HepG2 (cell line): ENCODE measurements around the gene PAFAH1B1. TPM values are rescaled to one million over a fixed set of nuclear protein-coding genes. Genes with fewer than 3 reads are reported as not detected.
A peak's percentile ranks its signal among the peaks of the same experiment; 100 is the strongest.

ENCODE experiments used
- BRD4 ChIP-seq: sonication (generic); formaldehyde crosslinking; IDR thresholded peaks from 2 replicates; pipeline ENCODE4 v1.4.0; 2020; ENCODE audit warnings: missing genetic modification reagents
- HOXD1 ChIP-seq: sonication (generic); formaldehyde crosslinking; IDR thresholded peaks from 2 replicates; pipeline ENCODE4 v1.5.0; 2020; ENCODE audit warnings: missing genetic modification reagents
- KDM3A ChIP-seq: IDR thresholded peaks from 2 replicates; pipeline ENCODE4 v1.6.1; 2018; ENCODE audit warnings: low read depth, missing compliant biosample characterization
- TEAD2 ChIP-seq: sonication (generic); formaldehyde crosslinking; IDR thresholded peaks from 2 replicates; pipeline ENCODE4 v1.9.0; 2021; ENCODE audit warnings: missing genetic modification reagents
- ZBTB3 ChIP-seq: sonication (generic); formaldehyde crosslinking; IDR thresholded peaks from 2 replicates; pipeline ENCODE4 v1.4.0; 2020; ENCODE audit warnings: low read depth, mild to moderate bottlenecking, moderate library complexity, missing genetic modification reagents, borderline replicate concordance
- ZFP82 ChIP-seq: sonication (generic); formaldehyde crosslinking; IDR thresholded peaks from 2 replicates; pipeline ENCODE4 v1.5.1; 2020; ENCODE audit warnings: mild to moderate bottlenecking, missing genetic modification reagents, borderline replicate concordance
- ZFP90 ChIP-seq: sonication (generic); formaldehyde crosslinking; IDR thresholded peaks from 2 replicates; pipeline ENCODE4 v1.8.0; 2022; ENCODE audit warnings: missing genetic modification reagents, mild to moderate bottlenecking, inconsistent platforms, borderline replicate concordance
- ZNF18 ChIP-seq: sonication (generic); formaldehyde crosslinking; IDR thresholded peaks from 2 replicates; pipeline ENCODE4 v1.8.0; 2022; ENCODE audit warnings: mild to moderate bottlenecking, missing genetic modification reagents; ENCODE audit not compliant: insufficient replicate concordance
- ZNF572 ChIP-seq: sonication (generic); formaldehyde crosslinking; IDR thresholded peaks from 2 replicates; pipeline ENCODE4 v1.5.1; 2020; ENCODE audit warnings: mild to moderate bottlenecking, missing genetic modification reagents
- ZNF644 ChIP-seq: IDR thresholded peaks from 2 replicates; pipeline ENCODE4 v1.6.1; 2016; ENCODE audit warnings: low read depth
- ZSCAN31 ChIP-seq: sonication (generic); formaldehyde crosslinking; IDR thresholded peaks from 2 replicates; pipeline ENCODE4 v1.5.0; 2020; ENCODE audit warnings: low read depth, mild to moderate bottlenecking, missing genetic modification reagents
- ZXDC ChIP-seq: sonication (generic); formaldehyde crosslinking; IDR thresholded peaks from 2 replicates; pipeline ENCODE4 v1.5.0; 2020; ENCODE audit warnings: mild to moderate bottlenecking, missing genetic modification reagents
- polyA plus RNA-seq, 8 experiments: library from polyadenylated mRNA; depleted of rRNA in 3 of 8; stranded (reverse) in 7 of 8; unstranded in 1 of 8; fragments of >200 nt; fragmentation: Illumina TruSeq in 4 of 8; extraction: Trizol in 4 of 8; gene quantifications; 2 replicates each; pipeline versions ENCODE4 v1.2.1 to v1.2.3, GENCODE V29; 2011 to 2016; ENCODE audit warnings: low read depth in 4 of 8, missing spikeins in 1 of 8, mixed read lengths in 1 of 8; ENCODE audit not compliant: insufficient read depth in 1 of 8
- total RNA-seq, 5 experiments: library from RNA; depleted of rRNA; stranded (reverse); fragments of >200 nt; fragmentation: Illumina TruSeq; extraction: Trizol; gene quantifications; 2 replicates each; pipeline ENCODE4 v1.2.3, GENCODE V29; 2016; ENCODE audit warnings: low read depth in 1 of 5
- TF ChIP-seq, protein P1 (sequence below): sonication (generic); formaldehyde crosslinking; IDR thresholded peaks from 2 replicates; pipeline ENCODE4 v1.4.0; 2020; ENCODE audit warnings: missing genetic modification reagents, borderline replicate concordance
- TF ChIP-seq, protein P2 (sequence below): sonication (generic); formaldehyde crosslinking; IDR thresholded peaks from 2 replicates; pipeline ENCODE4 v1.4.0; 2020; ENCODE audit warnings: missing genetic modification reagents, borderline replicate concordance

The PAFAH1B1 gene
- total and polyA plus RNA-seq, 2 of the 13 experiments (the other 11 are each of a cell fraction or from before 2014, with no cell fraction given): 46.0 to 64.9 TPM

- TF ChIP-seq ZNF18: no peak
- no peak for TF ChIP-seq ZFP90 (CRISPR knock-in tag)
- TF ChIP-seq ZSCAN31 (CRISPR knock-in tag): peak; percentile 29; the same call in 1 of the 2 replicates
- TF ChIP-seq, protein P1, sequence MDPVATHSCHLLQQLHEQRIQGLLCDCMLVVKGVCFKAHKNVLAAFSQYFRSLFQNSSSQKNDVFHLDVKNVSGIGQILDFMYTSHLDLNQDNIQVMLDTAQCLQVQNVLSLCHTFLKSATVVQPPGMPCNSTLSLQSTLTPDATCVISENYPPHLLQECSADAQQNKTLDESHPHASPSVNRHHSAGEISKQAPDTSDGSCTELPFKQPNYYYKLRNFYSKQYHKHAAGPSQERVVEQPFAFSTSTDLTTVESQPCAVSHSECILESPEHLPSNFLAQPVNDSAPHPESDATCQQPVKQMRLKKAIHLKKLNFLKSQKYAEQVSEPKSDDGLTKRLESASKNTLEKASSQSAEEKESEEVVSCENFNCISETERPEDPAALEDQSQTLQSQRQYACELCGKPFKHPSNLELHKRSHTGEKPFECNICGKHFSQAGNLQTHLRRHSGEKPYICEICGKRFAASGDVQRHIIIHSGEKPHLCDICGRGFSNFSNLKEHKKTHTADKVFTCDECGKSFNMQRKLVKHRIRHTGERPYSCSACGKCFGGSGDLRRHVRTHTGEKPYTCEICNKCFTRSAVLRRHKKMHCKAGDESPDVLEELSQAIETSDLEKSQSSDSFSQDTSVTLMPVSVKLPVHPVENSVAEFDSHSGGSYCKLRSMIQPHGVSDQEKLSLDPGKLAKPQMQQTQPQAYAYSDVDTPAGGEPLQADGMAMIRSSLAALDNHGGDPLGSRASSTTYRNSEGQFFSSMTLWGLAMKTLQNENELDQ (CRISPR knock-in tag): no peak
- TF ChIP-seq KDM3A (CRISPR knock-in tag): no peak
- TF ChIP-seq ZNF572 (CRISPR knock-in tag): no peak
- no peak for TF ChIP-seq ZNF644
- TF ChIP-seq, protein P2, sequence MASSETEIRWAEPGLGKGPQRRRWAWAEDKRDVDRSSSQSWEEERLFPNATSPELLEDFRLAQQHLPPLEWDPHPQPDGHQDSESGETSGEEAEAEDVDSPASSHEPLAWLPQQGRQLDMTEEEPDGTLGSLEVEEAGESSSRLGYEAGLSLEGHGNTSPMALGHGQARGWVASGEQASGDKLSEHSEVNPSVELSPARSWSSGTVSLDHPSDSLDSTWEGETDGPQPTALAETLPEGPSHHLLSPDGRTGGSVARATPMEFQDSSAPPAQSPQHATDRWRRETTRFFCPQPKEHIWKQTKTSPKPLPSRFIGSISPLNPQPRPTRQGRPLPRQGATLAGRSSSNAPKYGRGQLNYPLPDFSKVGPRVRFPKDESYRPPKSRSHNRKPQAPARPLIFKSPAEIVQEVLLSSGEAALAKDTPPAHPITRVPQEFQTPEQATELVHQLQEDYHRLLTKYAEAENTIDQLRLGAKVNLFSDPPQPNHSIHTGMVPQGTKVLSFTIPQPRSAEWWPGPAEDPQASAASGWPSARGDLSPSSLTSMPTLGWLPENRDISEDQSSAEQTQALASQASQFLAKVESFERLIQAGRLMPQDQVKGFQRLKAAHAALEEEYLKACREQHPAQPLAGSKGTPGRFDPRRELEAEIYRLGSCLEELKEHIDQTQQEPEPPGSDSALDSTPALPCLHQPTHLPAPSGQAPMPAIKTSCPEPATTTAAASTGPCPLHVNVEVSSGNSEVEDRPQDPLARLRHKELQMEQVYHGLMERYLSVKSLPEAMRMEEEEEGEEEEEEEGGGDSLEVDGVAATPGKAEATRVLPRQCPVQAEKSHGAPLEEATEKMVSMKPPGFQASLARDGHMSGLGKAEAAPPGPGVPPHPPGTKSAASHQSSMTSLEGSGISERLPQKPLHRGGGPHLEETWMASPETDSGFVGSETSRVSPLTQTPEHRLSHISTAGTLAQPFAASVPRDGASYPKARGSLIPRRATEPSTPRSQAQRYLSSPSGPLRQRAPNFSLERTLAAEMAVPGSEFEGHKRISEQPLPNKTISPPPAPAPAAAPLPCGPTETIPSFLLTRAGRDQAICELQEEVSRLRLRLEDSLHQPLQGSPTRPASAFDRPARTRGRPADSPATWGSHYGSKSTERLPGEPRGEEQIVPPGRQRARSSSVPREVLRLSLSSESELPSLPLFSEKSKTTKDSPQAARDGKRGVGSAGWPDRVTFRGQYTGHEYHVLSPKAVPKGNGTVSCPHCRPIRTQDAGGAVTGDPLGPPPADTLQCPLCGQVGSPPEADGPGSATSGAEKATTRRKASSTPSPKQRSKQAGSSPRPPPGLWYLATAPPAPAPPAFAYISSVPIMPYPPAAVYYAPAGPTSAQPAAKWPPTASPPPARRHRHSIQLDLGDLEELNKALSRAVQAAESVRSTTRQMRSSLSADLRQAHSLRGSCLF: no peak
- no peak for TF ChIP-seq ZXDC (CRISPR knock-in tag)
- TF ChIP-seq HOXD1 (CRISPR knock-in tag): no peak
- no peak for TF ChIP-seq ZBTB3 (CRISPR knock-in tag)
- TF ChIP-seq TEAD2 (CRISPR knock-in tag): no peak
- no peak for TF ChIP-seq BRD4 (CRISPR knock-in tag)
- TF ChIP-seq ZFP82 (CRISPR knock-in tag): no peak
These were observed 131.3 kb downstream of the PAFAH1B1 start (continued) for GRCh38 chr17:2724784-2725164.
